GM10266 (cell line): ENCODE results near the gene MAPKAP1.

Experiments
- DNase-seq: peaks from one replicate; pipeline ENCODE4 v3.0.0; 2012; ENCODE audit errors: extremely low spot score
- TF ChIP-seq, protein P1 (sequence below): IDR thresholded peaks from 2 replicates; pipeline ENCODE4 v1.5.1; 2012; ENCODE audit warnings: mild to moderate bottlenecking, low read depth; ENCODE audit not compliant: control insufficient read depth, insufficient read depth; ENCODE audit errors: missing control alignments

The MAPKAP1 gene

DNA sequence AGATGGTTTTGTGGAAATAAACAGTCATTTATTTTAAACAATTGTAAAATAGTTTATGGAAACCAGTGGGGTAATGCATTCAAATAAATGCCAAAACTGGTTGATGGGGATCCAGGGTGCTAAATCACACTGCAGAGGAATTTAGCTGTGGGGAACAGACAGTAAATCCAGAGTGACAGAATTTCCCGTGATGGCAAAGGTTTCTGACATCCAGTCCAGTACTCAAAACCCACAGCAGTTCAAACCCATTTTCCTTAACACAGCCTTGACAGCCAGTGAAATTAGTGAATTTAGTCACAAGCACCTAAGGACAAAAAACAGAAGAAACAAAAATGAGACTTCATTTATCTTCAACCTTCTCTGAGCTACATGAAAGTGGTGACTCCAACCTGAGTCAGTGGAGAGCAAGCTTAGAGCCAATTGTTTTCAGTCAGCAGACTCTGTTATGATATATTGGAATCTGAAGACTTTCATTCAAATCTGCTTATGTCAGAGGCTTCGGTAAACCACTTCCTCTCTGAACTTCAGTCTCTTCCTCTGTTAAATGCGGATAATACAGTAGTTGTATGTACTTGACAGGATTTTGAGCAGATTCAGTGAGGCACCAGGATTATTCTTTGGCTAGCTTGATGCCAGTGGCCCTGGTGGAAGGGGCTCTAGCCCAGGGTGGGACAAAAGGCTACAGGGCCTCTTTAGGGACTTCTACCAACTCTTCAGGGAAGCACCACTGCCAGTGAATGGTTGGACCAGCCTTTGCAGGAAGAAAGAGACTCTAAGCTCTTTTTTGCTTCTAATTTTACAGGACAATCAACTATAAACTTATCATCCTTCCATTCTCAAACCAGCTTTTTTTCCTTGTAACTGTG is 185.3 kb downstream of the MAPKAP1 start:
- DNase-seq: peak; percentile 16
- TF ChIP-seq, protein P1, sequence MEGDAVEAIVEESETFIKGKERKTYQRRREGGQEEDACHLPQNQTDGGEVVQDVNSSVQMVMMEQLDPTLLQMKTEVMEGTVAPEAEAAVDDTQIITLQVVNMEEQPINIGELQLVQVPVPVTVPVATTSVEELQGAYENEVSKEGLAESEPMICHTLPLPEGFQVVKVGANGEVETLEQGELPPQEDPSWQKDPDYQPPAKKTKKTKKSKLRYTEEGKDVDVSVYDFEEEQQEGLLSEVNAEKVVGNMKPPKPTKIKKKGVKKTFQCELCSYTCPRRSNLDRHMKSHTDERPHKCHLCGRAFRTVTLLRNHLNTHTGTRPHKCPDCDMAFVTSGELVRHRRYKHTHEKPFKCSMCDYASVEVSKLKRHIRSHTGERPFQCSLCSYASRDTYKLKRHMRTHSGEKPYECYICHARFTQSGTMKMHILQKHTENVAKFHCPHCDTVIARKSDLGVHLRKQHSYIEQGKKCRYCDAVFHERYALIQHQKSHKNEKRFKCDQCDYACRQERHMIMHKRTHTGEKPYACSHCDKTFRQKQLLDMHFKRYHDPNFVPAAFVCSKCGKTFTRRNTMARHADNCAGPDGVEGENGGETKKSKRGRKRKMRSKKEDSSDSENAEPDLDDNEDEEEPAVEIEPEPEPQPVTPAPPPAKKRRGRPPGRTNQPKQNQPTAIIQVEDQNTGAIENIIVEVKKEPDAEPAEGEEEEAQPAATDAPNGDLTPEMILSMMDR: no peak

DNA sequence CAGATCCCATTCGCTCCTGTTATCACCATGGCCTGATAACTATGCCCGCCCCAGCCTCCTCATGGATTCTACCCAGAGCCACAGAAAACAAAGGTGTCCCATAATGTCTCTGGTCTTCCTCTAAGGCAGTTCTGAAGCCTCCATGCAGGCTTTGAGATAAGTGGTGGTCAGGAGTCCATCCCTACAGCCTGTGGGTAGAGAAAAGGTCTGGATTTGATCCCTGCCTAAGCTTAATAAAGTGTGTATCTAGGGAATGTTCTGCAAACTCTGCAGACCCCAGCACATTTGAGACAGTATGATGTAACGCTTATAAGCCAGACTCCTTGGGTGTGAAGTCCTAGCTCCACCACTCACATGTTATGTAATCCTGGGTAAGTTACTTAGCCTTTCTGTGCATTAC is 187.3 kb downstream of the MAPKAP1 start:
- TF ChIP-seq, protein P1: no peak
- no peak for DNase-seq

DNA sequence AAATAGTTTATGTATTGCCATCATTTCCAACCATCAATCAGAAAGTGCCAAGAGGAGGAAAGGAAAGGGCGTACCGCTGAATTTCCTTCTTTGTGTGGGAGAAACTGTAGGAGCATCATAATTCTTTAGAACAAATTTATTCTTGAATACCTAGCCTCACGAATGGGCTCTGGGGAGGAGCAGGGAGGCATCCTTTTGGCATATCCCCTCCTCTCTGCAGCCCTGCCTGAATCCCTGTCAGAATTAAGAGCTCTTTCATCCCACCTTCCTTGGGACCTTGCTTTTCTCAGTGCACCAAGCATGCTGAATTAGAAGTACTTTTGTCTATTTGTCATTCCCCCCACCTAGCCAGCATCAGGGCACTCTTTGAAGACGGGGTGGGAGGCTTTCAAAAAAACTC is 189.4 kb downstream of the MAPKAP1 start:
- TF ChIP-seq, protein P1: no peak
- no peak for DNase-seq

DNA sequence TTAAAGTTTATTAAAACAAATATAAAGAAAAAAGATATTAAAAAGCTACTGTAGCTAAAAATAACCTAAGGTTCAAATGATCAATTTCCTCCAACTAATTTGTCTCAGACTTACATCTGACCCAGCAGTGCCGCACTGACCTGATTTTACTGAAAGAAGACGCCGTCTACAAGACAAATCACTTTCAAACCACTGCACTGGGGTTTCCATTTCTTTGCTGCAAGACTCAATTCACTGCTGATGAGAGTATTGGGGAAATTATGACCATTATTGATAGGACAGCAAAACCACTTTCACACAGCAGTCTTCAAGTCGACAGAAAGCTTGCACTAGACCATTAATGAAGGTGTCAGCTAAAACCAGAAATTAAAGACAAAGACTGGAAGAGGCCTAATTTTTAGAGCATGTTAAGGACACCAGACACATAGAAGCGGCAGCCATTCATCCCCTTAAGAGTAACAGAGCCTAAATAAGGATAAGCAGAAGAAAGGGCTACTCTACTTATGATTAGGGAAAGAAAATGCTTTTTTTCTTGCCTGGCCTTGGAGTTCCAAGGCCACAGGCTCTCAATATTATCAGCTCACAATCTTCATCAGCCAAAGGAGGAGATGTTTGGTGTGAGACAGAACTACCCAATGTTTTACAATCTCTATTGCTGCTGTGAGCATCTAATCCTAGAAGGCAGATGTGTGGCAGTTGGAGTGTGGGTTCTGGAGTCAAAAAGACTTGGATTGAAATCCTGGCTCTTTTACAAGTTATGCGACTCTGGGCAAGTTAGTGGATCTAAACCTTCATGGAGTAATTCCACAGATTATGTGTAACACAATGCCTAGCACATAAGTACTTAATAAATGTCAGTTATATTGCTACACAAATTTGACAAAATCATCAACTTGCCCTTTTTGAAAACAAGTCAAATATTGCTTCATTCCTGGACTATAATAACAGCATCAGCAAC is 190.7 kb downstream of the MAPKAP1 start:
- TF ChIP-seq, protein P1: no peak
- no peak for DNase-seq

DNA sequence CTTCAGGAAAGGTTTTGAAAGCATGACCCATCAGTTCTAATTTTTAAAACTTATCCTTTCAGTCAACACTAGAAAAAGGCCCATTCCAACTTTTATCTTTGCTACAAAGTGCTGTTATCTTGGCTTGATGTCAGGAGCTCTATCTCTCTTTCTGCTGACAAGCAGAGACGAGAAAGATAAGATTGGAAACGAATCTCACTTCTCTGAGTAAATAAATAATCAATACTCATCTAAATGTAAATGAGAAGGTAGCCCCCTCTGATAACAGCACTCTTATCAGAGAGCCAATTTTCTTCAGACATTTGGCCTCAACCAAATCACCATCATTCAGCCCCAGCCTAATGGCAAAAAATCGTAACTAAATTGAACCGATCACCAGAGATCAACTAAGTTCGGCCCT is 191.7 kb downstream of the MAPKAP1 start:
- DNase-seq: no peak
- TF ChIP-seq, protein P1: no peak

DNA sequence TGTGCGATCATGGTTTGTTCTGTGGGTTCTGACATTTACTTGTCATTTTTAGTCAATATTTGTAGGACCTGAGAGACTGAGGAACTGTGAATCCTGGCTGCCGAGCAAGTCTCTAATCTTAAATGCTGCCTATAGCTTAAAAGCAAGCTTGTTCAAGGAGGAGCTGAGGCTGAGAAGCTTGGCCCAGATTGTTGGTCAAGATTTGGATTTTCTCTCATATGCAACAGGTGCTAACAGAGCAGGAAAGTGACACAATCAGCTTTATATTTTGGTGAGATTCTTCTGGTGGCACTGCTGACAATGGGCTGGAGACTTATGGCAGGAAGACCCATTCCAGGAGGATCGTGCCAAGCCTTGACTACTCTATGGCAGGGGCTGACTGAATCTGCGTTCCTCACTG is 192.5 kb downstream of the MAPKAP1 start:
- DNase-seq: no peak
- TF ChIP-seq, protein P1: no peak
